SK-N-SH treated with all-trans-retinoic acid at 6 μM for 48 hours (cell line): Measurements from ENCODE around the gene ASCL2.

Experiments used
- ATAC-seq: fragments of 200-7000 bp; cut with Tn5 transposase; 3 replicates; pipeline ENCODE4 v1.9.1; 2020; ENCODE audit warnings: mild to moderate bottlenecking, moderate library complexity
- ARNTL ChIP-seq: fragments of 450-650 bp; formaldehyde crosslinking; IDR thresholded peaks from 2 replicates; pipeline ENCODE4 v1.5.0; 2020; ENCODE audit warnings: low read depth, mild to moderate bottlenecking, moderate library complexity, borderline replicate concordance
- BACH2 ChIP-seq: fragments of 250-450 bp; sonication (Bioruptor Pico); IDR thresholded peaks from 2 replicates; pipeline ENCODE4 v1.9.0; 2021; ENCODE audit warnings: mild to moderate bottlenecking, borderline replicate concordance
- CREB5 ChIP-seq: fragments of 250-450 bp; sonication (Bioruptor Pico); IDR thresholded peaks from 2 replicates; pipeline ENCODE4 v1.5.1; 2020; ENCODE audit warnings: low read depth, mild to moderate bottlenecking, moderate library complexity
- CSDC2 ChIP-seq: fragments of 250-450 bp; sonication (Bioruptor Pico); IDR thresholded peaks from 2 replicates; pipeline ENCODE4 v1.5.0; 2020; ENCODE audit warnings: mild to moderate bottlenecking, moderate library complexity
- CSRNP3 ChIP-seq: fragments of 250-450 bp; sonication (Bioruptor Pico); IDR thresholded peaks from 2 replicates; pipeline ENCODE4 v1.5.1; 2021; ENCODE audit warnings: mild to moderate bottlenecking, moderate library complexity
- ESRRG ChIP-seq: fragments of 250-450 bp; sonication (Bioruptor Pico); IDR thresholded peaks from 2 replicates; pipeline ENCODE4 v1.6.1; 2021; ENCODE audit warnings: mild to moderate bottlenecking
- GLIS3 ChIP-seq: fragments of 250-450 bp; sonication (Bioruptor Pico); IDR thresholded peaks from 2 replicates; pipeline ENCODE4 v1.5.0; 2020; ENCODE audit warnings: mild to moderate bottlenecking, moderate library complexity
- ISL1 ChIP-seq: fragments of 250-450 bp; sonication (Bioruptor Pico); IDR thresholded peaks from 2 replicates; pipeline ENCODE4 v2.1.2; 2022; ENCODE audit warnings: mild to moderate bottlenecking, moderate library complexity
- OSR1 ChIP-seq: fragments of 250-450 bp; sonication (Bioruptor Pico); IDR thresholded peaks from 2 replicates; pipeline ENCODE4 v1.8.0; 2022; ENCODE audit warnings: moderate library complexity, mild to moderate bottlenecking, inconsistent platforms
- PATZ1 ChIP-seq: fragments of 250-450 bp; sonication (Bioruptor Pico); IDR thresholded peaks from 2 replicates; pipeline ENCODE4 v1.8.0; 2020; ENCODE audit warnings: mild to moderate bottlenecking, moderate library complexity, borderline replicate concordance
- POU6F1 ChIP-seq: fragments of 250-450 bp; sonication (Bioruptor Pico); IDR thresholded peaks from 2 replicates; pipeline ENCODE4 v1.8.0; 2021; ENCODE audit warnings: low read depth, mild to moderate bottlenecking, moderate library complexity, borderline replicate concordance
- PPARA ChIP-seq: fragments of 250-450 bp; sonication (Bioruptor Pico); IDR thresholded peaks from 2 replicates; pipeline ENCODE4 v1.5.0; 2020; ENCODE audit warnings: mild to moderate bottlenecking, borderline replicate concordance
- RARB ChIP-seq: fragments of 250-450 bp; sonication (Bioruptor Pico); IDR thresholded peaks from 2 replicates; pipeline ENCODE4 v1.8.0; 2021; ENCODE audit warnings: mild to moderate bottlenecking, moderate library complexity
- TCF4 ChIP-seq: fragments of 250-450 bp; sonication (Bioruptor Pico); IDR thresholded peaks from 2 replicates; pipeline ENCODE4 v1.8.0; 2021; ENCODE audit warnings: mild to moderate bottlenecking, moderate library complexity, borderline replicate concordance
- TOX ChIP-seq: fragments of 250-450 bp; sonication (Bioruptor Pico); IDR thresholded peaks from 2 replicates; pipeline ENCODE4 v1.8.0; 2021; ENCODE audit warnings: mild to moderate bottlenecking, moderate library complexity, borderline replicate concordance
- TSHZ2 ChIP-seq: fragments of 250-450 bp; sonication (Bioruptor Pico); IDR thresholded peaks from 2 replicates; pipeline ENCODE4 v1.5.0; 2020; ENCODE audit warnings: mild to moderate bottlenecking, moderate library complexity
- ZC3H10 ChIP-seq: fragments of 250-450 bp; sonication (Bioruptor Pico); IDR thresholded peaks from 2 replicates; pipeline ENCODE4 v1.5.1; 2021; ENCODE audit warnings: mild to moderate bottlenecking, moderate library complexity
- ZFP3 ChIP-seq: fragments of 250-450 bp; sonication (Bioruptor Pico); IDR thresholded peaks from 2 replicates; pipeline ENCODE4 v1.5.0; 2020; ENCODE audit warnings: mild to moderate bottlenecking, moderate library complexity
- ZFP30 ChIP-seq: fragments of 450-650 bp; formaldehyde crosslinking; IDR thresholded peaks from 2 replicates; pipeline ENCODE4 v1.5.0; 2022; ENCODE audit warnings: mild to moderate bottlenecking, moderate library complexity
- ZNF565 ChIP-seq: fragments of 450-650 bp; formaldehyde crosslinking; conservative IDR thresholded peaks from 2 replicates; pipeline ENCODE4 v1.5.0; 2020; ENCODE audit warnings: low read depth, mild to moderate bottlenecking, moderate library complexity
- ZNF70 ChIP-seq: fragments of 450-650 bp; formaldehyde crosslinking; IDR thresholded peaks from 2 replicates; pipeline ENCODE4 v1.5.0; 2020; ENCODE audit warnings: mild to moderate bottlenecking, moderate library complexity
- ZNF8 ChIP-seq: fragments of 450-650 bp; formaldehyde crosslinking; IDR thresholded peaks from 2 replicates; pipeline ENCODE4 v1.5.0; 2020; ENCODE audit warnings: mild to moderate bottlenecking, moderate library complexity

ASCL2 gene

GRCh38 chr11:2272946-2273280 lies 2.5 kb upstream of the ASCL2 start:
- no peak for TF ChIP-seq ZFP3 (CRISPR knock-in tag)
- TF ChIP-seq TSHZ2 = no peak
- no peak for TF ChIP-seq ARNTL
- no peak for TF ChIP-seq ZC3H10 (CRISPR knock-in tag)
- TF ChIP-seq CSDC2 (CRISPR knock-in tag) = no peak
- no peak for TF ChIP-seq CREB5 (CRISPR knock-in tag)
- TF ChIP-seq RARB (CRISPR knock-in tag) = no peak
- TF ChIP-seq ZNF565 = no peak
- TF ChIP-seq TCF4 (CRISPR knock-in tag) = no peak
- no peak for TF ChIP-seq BACH2 (CRISPR knock-in tag)
- TF ChIP-seq ZNF70 = no peak
- no peak for TF ChIP-seq PPARA (CRISPR knock-in tag)
- no peak for TF ChIP-seq OSR1
- no peak for TF ChIP-seq PATZ1 (CRISPR knock-in tag)
- no peak for TF ChIP-seq ZNF8 (CRISPR knock-in tag)
- TF ChIP-seq POU6F1 = no peak
- TF ChIP-seq GLIS3 (CRISPR knock-in tag) = no peak
- TF ChIP-seq TOX = no peak
- no peak for TF ChIP-seq CSRNP3 (CRISPR knock-in tag)
- no peak for ATAC-seq

- TF ChIP-seq ZFP30 (CRISPR knock-in tag) = no peak
- no peak for ATAC-seq
Measured at GRCh38 chr11:2272228-2272945, 2.0 kb upstream of the ASCL2 start.

- no peak for ATAC-seq
- no peak for TF ChIP-seq ZC3H10 (CRISPR knock-in tag)
- no peak for TF ChIP-seq POU6F1
- no peak for TF ChIP-seq ISL1
- no peak for TF ChIP-seq OSR1
- no peak for TF ChIP-seq ESRRG (CRISPR knock-in tag)
Measured at GRCh38 chr11:2271327-2272227, 1.2 kb upstream of the ASCL2 start.
